Measurements from ENCODE around the gene AMOTL1. TPM values are rescaled to one million over a fixed set of nuclear protein-coding genes. Genes with fewer than 3 reads are reported as not detected.
"Not testable (repeated sequence)": the region's sequence is repeated elsewhere in the genome, so short reads cannot be mapped to it uniquely, and the experiment has no call there.

AMOTL1 gene
- total RNA-seq, 4 donors from 2014 or later = 2.5 to 19.0 (median 7.2) TPM

DNA sequence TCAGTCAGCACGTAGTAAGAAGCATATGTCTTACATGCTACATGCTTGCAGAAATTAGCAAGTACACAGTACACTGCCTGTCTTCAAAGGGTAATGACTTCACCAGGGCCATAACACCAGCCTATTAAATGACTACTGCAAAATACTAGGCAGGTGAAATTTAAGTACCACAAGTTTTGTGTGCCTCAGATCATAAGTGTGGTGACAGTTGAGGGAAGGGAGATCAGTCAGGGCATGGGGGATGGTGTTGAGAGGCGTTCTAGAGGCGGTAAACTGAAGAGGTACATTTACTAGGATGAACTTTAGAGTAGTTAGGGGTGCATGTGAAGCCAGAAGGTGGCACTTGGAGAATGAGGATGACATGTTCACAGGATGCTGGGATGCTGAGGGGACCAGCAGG lies 22.0 kb downstream of the AMOTL1 start:
- Histone ChIP-seq H3K4me3 (no peak overlapping the region), H3K27me3 (no peaks in the 10 kb centered on the region), H3K4me1 (peaks cover 0 to 37% (median 0%) of the 10 kb centered on the region in 4 donors), H3K27ac (no peak overlapping the region), H3K9me3 (no peaks in the 10 kb centered on the region), H3K36me3 (no peaks in the 10 kb centered on the region)
- TF ChIP-seq, protein P1, sequence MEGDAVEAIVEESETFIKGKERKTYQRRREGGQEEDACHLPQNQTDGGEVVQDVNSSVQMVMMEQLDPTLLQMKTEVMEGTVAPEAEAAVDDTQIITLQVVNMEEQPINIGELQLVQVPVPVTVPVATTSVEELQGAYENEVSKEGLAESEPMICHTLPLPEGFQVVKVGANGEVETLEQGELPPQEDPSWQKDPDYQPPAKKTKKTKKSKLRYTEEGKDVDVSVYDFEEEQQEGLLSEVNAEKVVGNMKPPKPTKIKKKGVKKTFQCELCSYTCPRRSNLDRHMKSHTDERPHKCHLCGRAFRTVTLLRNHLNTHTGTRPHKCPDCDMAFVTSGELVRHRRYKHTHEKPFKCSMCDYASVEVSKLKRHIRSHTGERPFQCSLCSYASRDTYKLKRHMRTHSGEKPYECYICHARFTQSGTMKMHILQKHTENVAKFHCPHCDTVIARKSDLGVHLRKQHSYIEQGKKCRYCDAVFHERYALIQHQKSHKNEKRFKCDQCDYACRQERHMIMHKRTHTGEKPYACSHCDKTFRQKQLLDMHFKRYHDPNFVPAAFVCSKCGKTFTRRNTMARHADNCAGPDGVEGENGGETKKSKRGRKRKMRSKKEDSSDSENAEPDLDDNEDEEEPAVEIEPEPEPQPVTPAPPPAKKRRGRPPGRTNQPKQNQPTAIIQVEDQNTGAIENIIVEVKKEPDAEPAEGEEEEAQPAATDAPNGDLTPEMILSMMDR (IDR thresholded peaks at IDR 0.05) = no peak
- no peak for TF ChIP-seq POLR2A (IDR thresholded peaks at IDR 0.05)
- no peak for DNase-seq

- Histone ChIP-seq H3K36me3 (no peaks in the 10 kb centered on the region), H3K27me3 (no peaks in the 10 kb centered on the region), H3K4me1 (peaks cover 0 to 37% (median 0%) of the 10 kb centered on the region in 4 donors), H3K4me3 (no peak overlapping the region), H3K27ac (no peak overlapping the region), H3K9me3 (no peaks in the 10 kb centered on the region)
- no peak for DNase-seq
- TF ChIP-seq, protein P1 (IDR thresholded peaks at IDR 0.05) = no peak
- no peak for TF ChIP-seq POLR2A (IDR thresholded peaks at IDR 0.05)
Observed at GRCh38 chr11:94790661-94791180, 22.6 kb downstream of the AMOTL1 start.

DNA sequence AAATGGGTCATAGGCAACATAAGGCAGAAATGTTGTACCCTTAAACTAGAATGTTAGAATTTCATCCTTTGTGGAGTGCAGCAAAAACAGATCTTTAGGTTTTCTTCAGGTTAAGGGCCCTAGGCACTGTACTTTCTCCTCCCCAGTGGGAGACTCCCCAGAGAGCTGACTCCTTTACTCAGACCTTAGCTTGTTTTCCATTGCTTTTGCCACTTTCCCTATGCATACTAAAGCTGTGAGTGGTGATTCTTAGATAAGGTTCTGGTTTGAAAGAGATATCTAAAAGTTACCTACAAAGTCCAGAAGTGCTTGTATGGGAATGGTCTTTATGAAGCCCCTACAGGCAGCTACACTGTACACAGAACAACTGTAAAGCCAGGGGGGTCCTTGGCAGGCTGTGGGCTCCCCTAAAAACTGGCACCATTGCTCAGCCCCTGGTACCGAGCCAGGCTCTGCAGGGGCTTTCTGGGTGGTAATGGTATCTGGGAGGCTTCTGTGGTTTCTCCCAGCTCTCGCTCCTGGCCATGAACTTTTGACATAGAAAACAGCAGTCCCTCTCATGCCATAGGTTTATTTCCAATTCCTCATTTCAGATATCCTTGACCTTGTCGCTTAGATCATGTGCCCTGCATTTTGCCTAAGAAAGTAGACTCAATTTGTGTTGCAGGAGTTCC lies 23.2 kb downstream of the AMOTL1 start:
- Histone ChIP-seq H3K4me3 (no peak overlapping the region), H3K27ac (no peak overlapping the region), H3K27me3 (no peaks in the 10 kb centered on the region), H3K9me3 (no peaks in the 10 kb centered on the region), H3K36me3 (no peaks in the 10 kb centered on the region), H3K4me1 (peaks cover 0 to 37% (median 0%) of the 10 kb centered on the region in 4 donors)
- no peak for DNase-seq
- TF ChIP-seq POLR2A (IDR thresholded peaks at IDR 0.05) = no peak
- TF ChIP-seq, protein P1 (IDR thresholded peaks at IDR 0.05) = no peak

- H3K36me3 ChIP-seq, H3K27me3 ChIP-seq, H3K9me3 ChIP-seq, DNase-seq, H3K27ac ChIP-seq, H3K4me3 ChIP-seq: not testable (repeated sequence)
- peaks cover 0 to 37% (median 0%) of the 10 kb centered on the region in 4 donors for H3K4me1 ChIP-seq
Observed at GRCh38 chr11:94791942-94792341, 23.8 kb downstream of the AMOTL1 start.

GRCh38 chr11:94792451-94792850 lies 24.3 kb downstream of the AMOTL1 start:
- no peak for DNase-seq
- Histone ChIP-seq H3K4me1 (peaks cover 0 to 37% (median 0%) of the 10 kb centered on the region in 4 donors), H3K9me3 (no peaks in the 10 kb centered on the region), H3K27ac (no peak overlapping the region), H3K36me3 (no peaks in the 10 kb centered on the region), H3K4me3 (no peak overlapping the region), H3K27me3 (no peaks in the 10 kb centered on the region)
- TF ChIP-seq POLR2A (IDR thresholded peaks at IDR 0.05) = no peak
- TF ChIP-seq, protein P1 (IDR thresholded peaks at IDR 0.05) = no peak

DNA sequence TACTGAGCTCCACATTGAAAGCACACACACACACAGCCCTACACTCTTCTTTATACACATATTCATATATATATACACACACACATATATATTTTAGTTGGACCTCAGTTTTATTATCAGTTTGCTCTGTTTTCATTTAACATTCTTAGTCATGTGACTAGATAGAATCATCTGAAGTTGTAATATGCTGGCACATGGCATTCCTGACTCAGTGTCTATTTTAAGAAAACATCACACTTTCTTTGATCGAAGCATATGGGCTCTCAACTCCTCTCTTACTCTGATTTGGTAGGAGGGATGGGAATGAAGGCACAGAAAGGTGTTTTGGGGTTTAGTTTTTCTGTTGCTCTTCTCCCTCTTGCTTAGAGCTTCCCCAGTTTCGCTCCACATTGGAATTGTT lies 24.8 kb downstream of the AMOTL1 start:
- TF ChIP-seq, protein P1 (IDR thresholded peaks at IDR 0.05) = no peak
- no peak for TF ChIP-seq POLR2A (IDR thresholded peaks at IDR 0.05)
- Histone ChIP-seq H3K36me3 (no peaks in the 10 kb centered on the region), H3K4me3 (no peak overlapping the region), H3K27me3 (no peaks in the 10 kb centered on the region), H3K9me3 (no peaks in the 10 kb centered on the region), H3K27ac (peak overlapping the region in 1 of 4 donors; percentile 50), H3K4me1 (peaks cover 0 to 33% (median 0%) of the 10 kb centered on the region in 4 donors)
- DNase-seq = no peak
